Activated CD4-positive, alpha-beta T cell treated with anti-CD3 and anti-CD28 coated beads for 36 hours (primary cell): ENCODE data around the gene ATP7B. TPM values are rescaled to one million over a fixed set of nuclear protein-coding genes. Genes with fewer than 3 reads are reported as not detected.

Experiments
- ATAC-seq: fragments of 200-7000 bp; cut with Tn5 transposase; one replicate; pipeline ENCODE4 v1.10.0; 2021; ENCODE audit warnings: mild to moderate bottlenecking, moderate library complexity
- CTCF ChIA-PET: fragments of 350-600 bp; sonication (Branson Sonifier 250); formaldehyde crosslinking; loops from one replicate; lab custom pipeline; 2021; ENCODE audit warnings: antibody characterized with exemption; lab: Charles Lee
- POLR2A ChIA-PET: fragments of 350-600 bp; sonication (Branson Sonifier 250); formaldehyde crosslinking; loops from one replicate; lab custom pipeline; 2021; ENCODE audit warnings: antibody characterized with exemption, inconsistent platforms; lab: Charles Lee
- DNase-seq: peaks from one replicate; pipeline ENCODE4 v3.0.0-alpha.2; 2020
- H3K27ac Mint-ChIP-seq: one replicate; pipeline ENCODE4 v1.8.0; 2021; ENCODE audit warnings: mixed read lengths
- H3K27me3 Mint-ChIP-seq: one replicate; pipeline ENCODE4 v1.8.0; 2021; ENCODE audit warnings: mixed read lengths
- H3K36me3 Mint-ChIP-seq: one replicate; pipeline ENCODE4 v1.8.0; 2021; ENCODE audit warnings: low read depth, mixed read lengths
- H3K4me1 Mint-ChIP-seq: one replicate; pipeline ENCODE4 v1.8.0; 2021; ENCODE audit warnings: mixed read lengths
- H3K4me3 Mint-ChIP-seq: one replicate; pipeline ENCODE4 v1.8.0; 2021; ENCODE audit warnings: mild to moderate bottlenecking, moderate library complexity, mixed read lengths
- H3K9me3 Mint-ChIP-seq: one replicate; pipeline ENCODE4 v1.8.0; 2021; ENCODE audit warnings: low read depth, mixed read lengths
- intact Hi-C, 2 experiments: fragments of 100-400 bp; cut with DNase I in 1 of 2; cut with micrococcal nuclease in 1 of 2; formaldehyde crosslinking; loops; one replicate each; pipeline versions ENCODE4 v1.14.2 to v1.15.1; 2022 to 2024; cut with DNase I, micrococcal nuclease
- total RNA-seq, 2 experiments: library from RNA; stranded (reverse); gene quantifications; one replicate each; pipeline ENCODE4 v1.2.3, GENCODE V29; 2021

Gene ATP7B
- total RNA-seq, 2 experiments from 2014 or later: 1.1 to 1.4 TPM

DNA sequence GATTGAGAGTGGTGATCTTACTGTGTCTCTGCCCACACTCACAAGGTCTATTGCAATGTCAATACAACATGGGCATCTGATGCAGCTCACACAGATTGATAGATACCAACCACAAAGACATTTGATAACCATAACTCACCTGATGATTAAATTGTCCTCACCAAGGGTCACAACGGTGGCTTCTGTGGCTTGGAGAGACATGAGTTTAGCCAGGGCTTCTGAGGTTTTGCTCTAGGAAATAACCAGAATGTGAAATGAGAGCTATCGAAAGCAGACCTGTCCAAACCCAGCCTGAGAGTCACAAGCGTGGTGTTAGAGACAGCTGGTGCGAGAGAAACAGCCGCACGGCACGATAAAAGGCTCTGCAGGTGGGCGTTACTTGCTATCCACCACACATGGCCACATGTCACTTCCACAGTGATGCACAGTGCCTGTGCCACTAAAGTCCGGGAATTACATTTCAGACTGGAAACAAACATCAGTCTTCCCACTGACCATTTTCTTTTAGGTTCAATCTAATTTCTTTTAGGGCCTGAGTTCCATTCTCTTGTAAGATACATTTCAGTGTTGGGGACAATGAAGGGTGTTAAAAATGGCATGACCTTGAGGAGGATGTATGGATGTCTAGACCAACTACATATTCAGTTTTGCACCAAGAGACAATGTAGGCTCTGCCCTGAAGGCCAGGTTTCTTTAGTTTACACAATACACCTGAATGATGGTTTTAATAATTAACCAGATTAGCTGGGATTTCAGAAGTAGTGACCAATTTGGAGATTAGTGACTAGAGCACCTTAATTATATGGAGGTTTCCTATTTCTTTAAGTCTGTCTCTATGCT lies 53.7 kb downstream of the ATP7B start:
- Mint-ChIP-seq H3K36me3 (no peaks in the 10 kb centered on the region), H3K4me3 (no peak overlapping the region), H3K9me3 (no peaks in the 10 kb centered on the region), H3K27ac (no peak overlapping the region), H3K27me3 (peaks cover 2% of the 10 kb centered on the region), H3K4me1 (peaks cover 21% of the 10 kb centered on the region)
- intact Hi-C loops: no loop called here
- ATAC-seq (no peak), DNase-seq (no peak)
- CTCF ChIA-PET: interaction anchor here (1.5 kb wide), 1 partner anchor 21 kb away, joined by 3 read pairs; no protein-coding TSS in a partner anchor
- POLR2A ChIA-PET: no interaction called here

DNA sequence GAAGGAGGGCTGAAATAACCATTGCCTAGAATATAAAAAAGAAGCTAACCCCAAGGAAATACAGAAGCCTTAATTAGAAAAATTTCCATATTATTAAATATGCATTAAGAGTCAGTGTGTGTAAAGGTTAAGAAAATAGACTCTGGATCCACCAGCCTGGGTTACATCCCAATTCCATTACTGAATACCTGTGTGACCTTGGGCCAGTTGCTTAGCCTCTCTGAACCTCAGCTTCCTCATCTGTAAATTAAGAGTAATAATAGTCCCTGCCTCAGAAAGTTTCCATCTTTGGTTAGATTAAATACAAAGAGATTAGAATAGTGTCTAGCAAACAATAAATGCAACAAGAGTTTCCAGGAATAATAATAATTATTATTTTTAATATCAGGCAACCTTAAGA lies 54.5 kb downstream of the ATP7B start:
- no peaks in the 10 kb centered on the region for H3K36me3 Mint-ChIP-seq
- no peak for ATAC-seq
- H3K9me3 Mint-ChIP-seq: no peaks in the 10 kb centered on the region
- ChIA-PET POLR2A (no interaction called here), CTCF (interaction anchor here (1.5 kb wide), 1 partner anchor 22 kb away, joined by 3 read pairs; no protein-coding TSS in a partner anchor)
- no peak for DNase-seq
- H3K4me1 Mint-ChIP-seq: peaks cover 28% of the 10 kb centered on the region
- no peak overlapping the region for H3K4me3 Mint-ChIP-seq
- H3K27me3 Mint-ChIP-seq: peaks cover 2% of the 10 kb centered on the region
- no peak overlapping the region for H3K27ac Mint-ChIP-seq
- intact Hi-C loops: no loop called here

DNA sequence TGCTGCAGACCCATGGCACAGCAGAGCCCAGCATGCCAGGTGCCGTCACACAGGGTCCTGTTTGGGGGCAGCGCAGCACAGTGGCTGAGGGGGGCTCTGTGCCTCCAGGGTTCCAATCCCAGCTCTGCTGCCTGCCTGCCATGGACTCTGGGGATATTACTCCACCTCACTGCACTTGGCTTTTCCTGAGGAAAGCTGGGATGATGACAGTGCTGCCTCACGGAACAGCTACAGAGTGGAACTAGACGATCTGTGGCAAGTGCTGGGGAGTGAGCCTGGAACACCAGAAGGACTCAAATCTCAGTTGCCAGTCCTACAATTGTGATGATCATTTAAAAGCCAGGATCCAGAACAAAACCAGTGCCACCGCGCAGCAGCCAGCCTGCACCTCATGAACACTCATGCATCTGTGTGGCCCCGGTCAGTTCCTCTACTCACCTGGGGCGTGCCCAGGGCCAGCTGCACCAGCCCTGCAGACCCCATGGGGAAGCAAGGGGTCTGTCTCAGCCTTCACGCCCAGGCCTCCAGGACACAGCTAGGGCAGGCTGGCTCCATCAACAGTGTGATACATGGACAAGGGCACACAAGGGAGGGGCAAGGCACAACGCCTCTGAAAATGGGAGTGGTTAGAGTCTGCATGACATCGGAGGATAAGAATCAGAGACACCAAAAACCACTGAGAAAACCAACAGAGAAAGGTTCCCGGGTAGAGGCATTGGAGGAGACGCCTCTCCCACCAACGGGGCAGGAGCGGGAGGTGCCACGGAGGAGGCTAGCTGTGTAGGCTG lies 55.2 kb downstream of the ATP7B start:
- no peak for DNase-seq
- POLR2A ChIA-PET: no interaction called here
- intact Hi-C loops: no loop called here
- no peak overlapping the region for H3K4me3 Mint-ChIP-seq
- H3K36me3 Mint-ChIP-seq: peaks cover 1% of the 10 kb centered on the region
- ATAC-seq: peak; percentile 39
- peaks cover 32% of the 10 kb centered on the region for H3K4me1 Mint-ChIP-seq
- no peak overlapping the region for H3K27ac Mint-ChIP-seq
- CTCF ChIA-PET: interaction anchor here (0.8 to 1.5 kb wide), 4 partner anchors 10 to 493 kb away, joined by 3 to 5 read pairs (median 4); no protein-coding TSS in a partner anchor
- H3K27me3 Mint-ChIP-seq: peaks cover 2% of the 10 kb centered on the region
- peaks cover 2% of the 10 kb centered on the region for H3K9me3 Mint-ChIP-seq

DNA sequence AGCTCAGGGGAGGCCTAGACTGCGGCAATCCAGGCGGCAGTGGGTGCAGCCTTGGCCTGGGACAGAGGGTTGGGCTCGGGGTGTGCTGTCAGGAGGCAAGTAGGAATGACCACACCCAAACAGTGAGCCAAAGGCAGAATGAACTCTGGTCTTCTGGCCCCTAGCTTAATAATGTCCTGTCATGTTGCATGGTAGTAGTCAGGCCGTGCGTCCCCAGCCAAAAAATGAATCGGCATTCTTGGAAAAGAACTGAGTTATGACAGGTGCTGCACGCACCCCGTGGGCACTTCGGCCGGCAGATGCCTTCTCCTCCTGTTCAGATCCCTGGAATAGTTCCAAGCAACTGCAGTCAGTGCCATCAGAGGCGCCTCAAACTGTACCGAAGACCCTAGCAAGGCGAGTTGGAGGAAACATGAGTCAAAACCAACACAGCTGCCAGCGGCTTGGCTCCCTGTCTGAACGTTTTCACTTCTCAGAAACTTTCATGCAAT lies 55.9 kb downstream of the ATP7B start:
- ATAC-seq (no peak), DNase-seq (no peak)
- ChIA-PET CTCF (interaction anchor here (1.1 to 1.2 kb wide), 2 partner anchors 11 to 12 kb away, joined by 3 to 5 read pairs; no protein-coding TSS in a partner anchor), POLR2A (no interaction called here)
- peaks cover 8% of the 10 kb centered on the region for H3K9me3 Mint-ChIP-seq
- intact Hi-C loops: no loop called here
- no peak overlapping the region for H3K27ac Mint-ChIP-seq
- peaks cover 2% of the 10 kb centered on the region for H3K27me3 Mint-ChIP-seq
- H3K4me3 Mint-ChIP-seq: no peak overlapping the region
- H3K4me1 Mint-ChIP-seq: peaks cover 39% of the 10 kb centered on the region
- peaks cover 7% of the 10 kb centered on the region for H3K36me3 Mint-ChIP-seq

DNA sequence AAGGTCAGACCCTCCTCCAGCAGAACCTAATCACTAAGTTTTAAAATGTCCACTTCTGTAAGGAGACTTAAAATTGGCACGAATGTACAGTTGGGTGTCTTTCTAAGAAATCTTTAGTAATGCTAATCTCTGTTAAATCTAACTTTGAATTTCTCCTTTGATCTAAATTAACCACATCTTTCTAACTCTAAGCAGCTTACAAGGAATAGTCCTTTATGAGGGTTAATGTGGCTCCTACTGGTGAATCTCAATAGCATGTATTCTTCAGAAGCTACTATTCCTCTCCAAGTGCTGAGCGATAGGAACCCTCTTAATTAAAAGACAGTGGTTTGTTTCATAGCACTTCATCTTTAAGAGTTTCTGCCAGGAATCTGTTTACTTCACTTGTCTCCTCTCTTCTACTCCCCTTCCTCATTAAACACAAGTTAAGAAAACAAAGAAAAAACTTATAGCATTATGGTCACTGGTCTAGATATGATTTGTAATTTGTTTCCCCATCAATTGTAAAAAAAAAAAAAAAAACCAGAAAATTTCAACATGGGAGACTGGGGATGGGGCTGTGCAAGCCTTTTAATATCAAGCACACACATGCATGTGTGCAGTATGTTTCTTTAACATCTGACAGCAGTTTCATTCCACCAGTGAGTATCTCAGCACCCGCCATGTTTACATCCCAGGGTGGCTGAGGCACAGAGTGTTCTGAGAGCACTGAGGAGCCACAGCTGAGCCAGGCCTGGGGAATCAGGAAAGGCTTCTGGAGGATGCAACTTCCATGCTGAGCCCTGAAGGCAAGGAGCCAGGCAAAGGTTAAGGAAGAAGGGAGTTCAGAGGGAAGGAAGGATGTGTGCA lies 57.7 kb downstream of the ATP7B start:
- no peak overlapping the region for H3K27ac Mint-ChIP-seq
- H3K27me3 Mint-ChIP-seq: peaks cover 2% of the 10 kb centered on the region
- H3K4me1 Mint-ChIP-seq: peaks cover 36% of the 10 kb centered on the region
- ATAC-seq: no peak
- no peak for DNase-seq
- ChIA-PET POLR2A (no interaction called here), CTCF (no interaction called here)
- no peak overlapping the region for H3K4me3 Mint-ChIP-seq
- H3K9me3 Mint-ChIP-seq: peaks cover 14% of the 10 kb centered on the region
- H3K36me3 Mint-ChIP-seq: peaks cover 12% of the 10 kb centered on the region
- intact Hi-C loops: no loop called here

- CTCF ChIA-PET: interaction anchor here (1.0 kb wide), 1 partner anchor 176 kb away, joined by 6 read pairs; no protein-coding TSS in a partner anchor
- peak; percentile 33 for DNase-seq
- Mint-ChIP-seq H3K9me3 (peaks cover 14% of the 10 kb centered on the region), H3K27ac (peak overlapping the region; percentile 83), H3K4me3 (peak overlapping the region; percentile 17), H3K36me3 (peaks cover 12% of the 10 kb centered on the region), H3K4me1 (peaks cover 29% of the 10 kb centered on the region), H3K27me3 (peaks cover 2% of the 10 kb centered on the region)
- POLR2A ChIA-PET: no interaction called here
- peak; percentile 89 for ATAC-seq
- intact Hi-C loops: no loop called here
These were observed 60.5 kb downstream of the ATP7B start for GRCh38 chr13:51950722-51951121.

DNA sequence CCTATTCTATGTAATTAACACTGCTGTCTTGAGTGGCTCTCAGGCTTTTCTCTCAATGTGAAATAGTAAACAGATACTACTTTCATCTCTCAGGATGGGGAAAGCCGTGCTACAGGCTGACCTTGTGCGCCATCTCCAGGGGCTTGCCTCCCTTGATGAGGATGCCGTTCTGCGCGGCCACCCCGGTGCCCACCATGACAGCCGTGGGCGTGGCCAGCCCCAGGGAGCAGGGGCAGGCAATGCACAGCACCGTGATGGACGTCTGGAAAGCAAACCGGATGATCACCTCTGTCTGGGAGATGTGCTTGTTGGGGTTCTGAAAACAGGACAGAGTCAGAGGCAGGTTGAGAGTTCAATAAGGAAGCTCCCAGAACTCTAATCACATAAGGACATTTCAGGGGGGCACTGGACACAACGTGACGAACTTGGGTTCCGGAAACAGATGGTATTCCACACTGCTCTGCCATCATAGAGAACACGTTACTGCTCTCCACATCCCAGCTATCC lies 65.0 kb downstream of the ATP7B start:
- CTCF ChIA-PET: no interaction called here
- H3K36me3 Mint-ChIP-seq: peaks cover 12% of the 10 kb centered on the region
- H3K27ac Mint-ChIP-seq: no peak overlapping the region

GRCh38 chr13:51945149-51945548 lies 66.1 kb downstream of the ATP7B start:
- peaks cover 38% of the 10 kb centered on the region for H3K4me1 Mint-ChIP-seq
- ATAC-seq (no peak), DNase-seq (no peak)
- intact Hi-C loops: no loop called here
- no peak overlapping the region for H3K27ac Mint-ChIP-seq
- POLR2A ChIA-PET: no interaction called here
- CTCF ChIA-PET: no interaction called here
- H3K36me3 Mint-ChIP-seq: peaks cover 5% of the 10 kb centered on the region
- no peak overlapping the region for H3K4me3 Mint-ChIP-seq
- H3K27me3 Mint-ChIP-seq: no peaks in the 10 kb centered on the region
- H3K9me3 Mint-ChIP-seq: peaks cover 4% of the 10 kb centered on the region

More for the DNA sequence above, 65.0 kb downstream of the ATP7B start:
- no peak for DNase-seq
- intact Hi-C loops: no loop called here
- no peak overlapping the region for H3K4me3 Mint-ChIP-seq
- no peak for ATAC-seq
- H3K27me3 Mint-ChIP-seq: no peaks in the 10 kb centered on the region
- H3K4me1 Mint-ChIP-seq: peaks cover 46% of the 10 kb centered on the region
- H3K9me3 Mint-ChIP-seq: peaks cover 14% of the 10 kb centered on the region
- POLR2A ChIA-PET: no interaction called here

DNA sequence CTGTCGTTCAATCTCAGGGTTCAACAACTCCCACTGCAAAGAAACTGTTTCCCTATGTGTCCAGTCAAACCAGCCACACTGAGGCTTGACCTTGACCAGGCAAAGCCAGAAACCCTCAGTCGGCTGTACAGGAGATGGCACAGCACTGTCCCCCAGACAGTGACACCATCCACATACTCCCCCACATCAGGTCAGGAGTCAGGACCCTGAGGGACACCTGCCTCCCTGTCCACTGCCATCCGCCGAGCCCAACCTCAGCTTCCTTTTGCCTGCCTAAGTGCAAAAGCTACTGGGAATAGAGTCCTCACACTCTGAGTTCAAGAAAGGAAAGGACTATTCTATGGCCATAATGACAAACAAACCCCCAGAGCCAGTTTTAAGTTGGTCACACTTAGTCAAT lies 66.8 kb downstream of the ATP7B start:
- H3K4me3 Mint-ChIP-seq: no peak overlapping the region
- CTCF ChIA-PET: no interaction called here

GRCh38 chr13:51943721-51944120 lies 67.5 kb downstream of the ATP7B start:
- Mint-ChIP-seq H3K4me3 (no peak overlapping the region), H3K9me3 (no peaks in the 10 kb centered on the region), H3K36me3 (no peaks in the 10 kb centered on the region), H3K27me3 (no peaks in the 10 kb centered on the region), H3K27ac (peak overlapping the region; percentile 14), H3K4me1 (peaks cover 38% of the 10 kb centered on the region)
- CTCF ChIA-PET: no interaction called here
- no peak for ATAC-seq
- DNase-seq: no peak
- POLR2A ChIA-PET: no interaction called here
- intact Hi-C loops: no loop called here

More for the DNA sequence above, 66.8 kb downstream of the ATP7B start:
- ATAC-seq: no peak
- POLR2A ChIA-PET: no interaction called here
- intact Hi-C loops: no loop called here
- H3K27ac Mint-ChIP-seq: no peak overlapping the region
- peaks cover 38% of the 10 kb centered on the region for H3K4me1 Mint-ChIP-seq
- H3K36me3 Mint-ChIP-seq: peaks cover 3% of the 10 kb centered on the region
- H3K27me3 Mint-ChIP-seq: no peaks in the 10 kb centered on the region
- peaks cover 3% of the 10 kb centered on the region for H3K9me3 Mint-ChIP-seq
- DNase-seq: no peak
